ENCODE measurements around the gene ADAM12. TPM values are rescaled to one million over a fixed set of nuclear protein-coding genes. Genes with fewer than 3 reads are reported as not detected.
"Not testable (repeated sequence)": the region's sequence is repeated elsewhere in the genome, so short reads cannot be mapped to it uniquely, and the experiment has no call there.

ADAM12 gene
- total RNA-seq, 1 experiment from 2014 or later: 76.1 TPM

DNA sequence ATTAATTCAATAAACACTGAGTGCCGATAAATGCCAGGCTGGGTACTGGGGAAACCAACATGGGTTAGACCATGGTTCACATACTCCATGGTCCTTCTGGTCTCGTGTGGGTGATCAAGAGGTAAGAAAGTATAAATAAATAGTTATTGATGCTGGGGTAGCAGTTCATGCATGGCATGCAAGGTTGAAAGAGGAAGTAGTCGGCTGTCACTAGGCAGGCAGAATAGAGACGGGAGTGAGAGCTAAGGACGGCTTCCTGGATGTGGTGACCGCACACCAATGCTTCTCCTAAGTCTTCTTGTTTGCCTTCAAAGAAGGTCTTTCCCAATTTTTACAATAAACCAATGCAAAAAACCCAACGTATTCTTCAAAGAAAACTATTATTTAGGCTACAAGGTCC, 208.6 kb downstream of the ADAM12 start:
- no peak for DNase-seq (ENCODE audit: low read depth)

DNA sequence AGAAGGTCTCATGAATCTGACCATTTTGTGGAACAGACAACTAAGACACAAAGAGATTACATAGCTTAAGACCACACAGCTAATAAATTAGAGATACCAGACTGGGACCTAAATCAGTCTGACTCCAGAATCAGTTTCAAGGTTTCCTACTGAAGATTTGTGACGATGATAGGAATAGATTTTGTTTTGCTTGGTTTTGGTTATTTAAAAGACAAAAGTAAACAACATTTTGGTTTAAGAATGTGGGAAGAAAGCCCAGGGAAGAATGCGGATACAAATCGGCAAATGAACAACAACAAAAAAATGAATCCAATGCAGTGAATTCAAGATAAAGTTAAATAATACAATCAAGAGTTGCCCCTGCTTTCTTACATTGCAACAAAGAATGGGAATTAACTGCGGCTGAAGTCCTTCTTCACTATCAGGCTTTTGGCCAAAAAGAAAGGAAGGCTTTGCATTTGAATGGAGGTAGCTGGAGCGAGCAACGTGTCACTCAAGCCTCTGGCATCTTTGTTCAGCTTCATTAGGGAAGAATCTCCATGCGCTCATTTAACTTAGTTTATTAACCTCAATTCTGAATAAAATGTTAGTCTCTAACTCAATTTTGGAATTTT, 210.8 kb downstream of the ADAM12 start:
- peak; percentile 48 for DNase-seq (ENCODE audit: low read depth)

- no peak for DNase-seq (ENCODE audit: low read depth)
Observed at GRCh38 chr10:126175641-126176262, 212.5 kb downstream of the ADAM12 start.

GRCh38 chr10:126172755-126173154, 215.5 kb downstream of the ADAM12 start:
- not testable (repeated sequence) for DNase-seq (ENCODE audit: low read depth)

DNA sequence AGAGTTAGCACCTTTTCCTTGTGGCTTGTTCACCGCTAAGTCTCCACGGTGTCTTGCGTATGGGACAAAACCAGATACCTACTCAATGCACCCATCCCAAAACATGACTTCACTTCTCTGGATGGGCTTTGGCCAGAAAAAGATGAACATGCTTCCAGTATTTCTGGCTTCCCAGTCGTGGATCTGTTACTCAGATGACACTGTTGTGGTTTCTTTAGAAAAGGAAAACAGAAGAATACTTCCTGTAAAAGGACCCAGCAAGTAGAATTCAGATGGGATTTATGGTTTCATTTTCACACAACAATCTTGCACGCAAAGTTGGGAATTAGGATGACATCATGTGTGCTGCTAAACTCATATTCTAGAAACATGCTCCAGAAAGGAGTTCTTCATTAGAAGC, 216.7 kb downstream of the ADAM12 start:
- DNase-seq (ENCODE audit: low read depth): peak; percentile 92

- no peak for DNase-seq (ENCODE audit: low read depth)
Observed at GRCh38 chr10:126170776-126171175, 217.5 kb downstream of the ADAM12 start.

- no peak for DNase-seq (ENCODE audit: low read depth)
Observed at GRCh38 chr10:126170371-126170770, 217.9 kb downstream of the ADAM12 start.

- no peak for DNase-seq (ENCODE audit: low read depth)
Observed at GRCh38 chr10:126169899-126170298, 218.4 kb downstream of the ADAM12 start.

DNA sequence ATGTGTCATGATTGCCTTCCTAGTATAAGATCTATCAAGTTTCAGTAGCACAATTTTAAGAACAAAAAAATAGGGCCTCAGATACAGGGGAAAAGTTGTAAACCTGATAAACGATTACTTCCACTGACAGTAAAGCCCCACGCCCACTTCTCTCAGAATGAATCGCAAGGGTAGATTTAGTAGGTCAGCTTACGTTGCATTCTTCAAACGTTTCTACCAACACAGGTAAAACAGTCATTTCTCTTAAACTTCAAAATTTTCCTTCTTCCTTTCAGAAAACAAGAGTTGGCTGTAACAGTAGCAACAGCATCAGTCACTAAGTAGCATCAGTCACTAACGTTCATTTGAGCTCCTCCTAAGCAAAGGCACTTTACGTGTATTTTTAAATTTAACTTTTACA, 221.5 kb downstream of the ADAM12 start:
- DNase-seq (ENCODE audit: low read depth): no peak

- DNase-seq (ENCODE audit: low read depth): no peak
Observed at GRCh38 chr10:126165874-126166273, 222.4 kb downstream of the ADAM12 start.

- no peak for DNase-seq (ENCODE audit: low read depth)
Observed at GRCh38 chr10:126163506-126163905, 224.8 kb downstream of the ADAM12 start.

DNA sequence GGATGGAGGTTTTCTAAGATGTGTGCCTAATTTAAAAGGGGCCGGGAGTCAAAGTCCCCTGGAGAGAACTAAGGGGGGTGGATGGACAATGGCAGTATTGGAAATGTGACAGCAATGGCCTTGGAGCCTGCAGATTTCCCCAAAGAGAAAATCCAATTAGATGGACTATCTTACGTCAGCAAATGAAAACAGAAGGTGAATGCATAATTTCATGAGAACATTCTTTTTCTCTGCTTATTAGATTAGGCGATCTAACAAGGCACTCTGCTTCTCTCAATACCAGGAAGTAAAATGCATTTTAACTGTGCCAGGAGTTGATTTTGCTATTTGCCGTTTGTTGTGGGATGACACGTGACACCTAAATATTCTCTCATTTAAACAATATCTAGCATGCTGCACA, 226.6 kb downstream of the ADAM12 start:
- no peak for DNase-seq (ENCODE audit: low read depth)

- DNase-seq (ENCODE audit: low read depth): peak; percentile 51
Observed at GRCh38 chr10:126160971-126161630, 227.2 kb downstream of the ADAM12 start.

DNA sequence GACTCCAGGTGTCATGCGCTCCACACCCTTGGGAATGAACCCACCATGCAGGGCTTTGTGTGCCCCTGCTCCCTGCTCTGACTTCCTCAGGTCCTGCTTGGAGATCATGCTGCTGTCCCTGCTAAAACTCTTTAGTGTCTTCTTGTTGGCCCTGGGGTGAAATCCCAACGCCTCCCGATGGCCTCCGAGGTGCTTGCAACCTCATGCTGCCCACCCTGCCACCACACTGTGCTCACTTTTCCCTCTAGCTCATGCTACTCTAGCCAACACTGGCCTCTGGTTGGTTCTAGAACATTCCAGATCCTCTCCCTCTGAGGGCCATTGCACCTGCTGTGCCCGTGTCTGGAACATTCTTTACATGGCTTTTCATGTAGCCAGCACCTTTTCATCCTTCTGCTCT, 227.7 kb downstream of the ADAM12 start:
- no peak for DNase-seq (ENCODE audit: low read depth)

DNA sequence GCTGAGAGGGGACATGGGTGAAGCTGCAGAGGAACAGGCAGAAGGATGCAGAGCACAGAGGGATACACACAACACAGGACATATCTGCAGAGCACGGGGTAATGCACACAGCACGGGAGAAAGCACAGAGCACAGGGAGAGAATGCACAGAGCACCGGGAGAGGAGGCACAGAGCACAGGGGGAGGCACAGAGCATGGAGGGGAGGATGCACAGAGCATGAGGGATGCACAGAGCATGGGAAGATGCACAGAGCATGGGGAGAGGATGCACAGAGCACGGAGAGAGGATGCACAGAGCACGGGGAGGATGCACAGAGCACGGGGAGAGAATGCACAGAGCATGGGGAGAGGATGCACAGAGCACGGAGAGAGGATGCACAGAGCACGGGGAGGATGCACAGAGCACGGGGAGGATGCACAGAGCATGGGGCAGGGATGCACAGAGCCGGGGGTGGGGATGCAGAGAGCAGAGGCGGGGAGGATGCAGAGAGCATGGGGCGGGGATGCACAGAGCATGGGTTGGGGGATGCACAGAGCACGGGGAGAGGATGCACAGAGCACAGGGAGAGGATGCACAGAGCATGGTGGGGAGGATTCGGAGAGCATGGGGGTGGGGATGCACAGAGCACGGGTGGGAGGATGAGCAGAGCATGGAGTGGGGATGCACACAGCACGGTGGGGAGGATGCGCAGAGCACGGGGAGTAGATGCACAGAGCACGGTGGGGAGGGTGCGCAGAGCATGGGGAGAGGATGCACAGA, 230.0 kb downstream of the ADAM12 start:
- DNase-seq (ENCODE audit: low read depth): no peak

DNA sequence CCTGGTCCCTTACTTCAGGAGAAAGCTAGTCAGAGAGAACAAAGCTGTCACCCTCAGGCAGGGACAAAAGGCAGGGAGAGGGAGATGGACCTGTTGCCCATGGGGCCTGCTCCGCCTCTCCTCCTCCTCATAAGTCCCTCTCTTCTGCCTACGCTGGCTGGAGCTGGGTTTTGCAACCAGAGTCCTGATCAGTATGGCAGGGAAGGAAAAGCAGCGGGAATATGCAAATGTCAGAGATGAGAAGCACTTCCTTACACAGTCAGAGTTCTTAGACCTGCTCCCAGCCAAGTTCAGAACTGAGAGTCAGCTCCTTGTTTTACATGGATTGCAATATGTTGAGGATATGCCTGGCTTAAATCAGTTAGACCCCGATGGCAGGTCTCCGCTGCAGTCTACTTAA, 231.1 kb downstream of the ADAM12 start:
- DNase-seq (ENCODE audit: low read depth): no peak

- DNase-seq (ENCODE audit: low read depth): no peak
Observed at GRCh38 chr10:126156503-126156902, 231.8 kb downstream of the ADAM12 start.

GRCh38 chr10:126156012-126156411, 232.3 kb downstream of the ADAM12 start:
- no peak for DNase-seq (ENCODE audit: low read depth)

DNA sequence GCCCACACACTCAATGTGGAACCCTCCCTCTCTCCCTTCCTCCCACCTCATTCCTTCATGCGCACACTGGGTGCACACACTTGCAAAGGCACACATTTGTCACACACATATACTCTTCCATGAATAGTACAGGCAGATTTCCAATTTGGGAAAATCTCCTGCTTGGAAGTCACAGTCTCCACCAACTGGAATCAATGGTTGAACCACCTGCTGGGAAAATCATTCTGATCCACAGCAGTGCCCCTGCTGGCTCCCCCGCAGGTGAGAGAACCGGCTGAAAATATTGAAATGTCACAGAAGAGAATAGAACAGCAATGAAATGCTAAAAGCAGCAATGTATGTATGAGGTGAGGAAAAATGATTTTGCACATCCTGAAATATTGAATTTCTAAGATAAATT, 232.7 kb downstream of the ADAM12 start:
- no peak for DNase-seq (ENCODE audit: low read depth)

GRCh38 chr10:126153711-126154628, 234.3 kb downstream of the ADAM12 start:
- DNase-seq (ENCODE audit: low read depth): no peak

DNA sequence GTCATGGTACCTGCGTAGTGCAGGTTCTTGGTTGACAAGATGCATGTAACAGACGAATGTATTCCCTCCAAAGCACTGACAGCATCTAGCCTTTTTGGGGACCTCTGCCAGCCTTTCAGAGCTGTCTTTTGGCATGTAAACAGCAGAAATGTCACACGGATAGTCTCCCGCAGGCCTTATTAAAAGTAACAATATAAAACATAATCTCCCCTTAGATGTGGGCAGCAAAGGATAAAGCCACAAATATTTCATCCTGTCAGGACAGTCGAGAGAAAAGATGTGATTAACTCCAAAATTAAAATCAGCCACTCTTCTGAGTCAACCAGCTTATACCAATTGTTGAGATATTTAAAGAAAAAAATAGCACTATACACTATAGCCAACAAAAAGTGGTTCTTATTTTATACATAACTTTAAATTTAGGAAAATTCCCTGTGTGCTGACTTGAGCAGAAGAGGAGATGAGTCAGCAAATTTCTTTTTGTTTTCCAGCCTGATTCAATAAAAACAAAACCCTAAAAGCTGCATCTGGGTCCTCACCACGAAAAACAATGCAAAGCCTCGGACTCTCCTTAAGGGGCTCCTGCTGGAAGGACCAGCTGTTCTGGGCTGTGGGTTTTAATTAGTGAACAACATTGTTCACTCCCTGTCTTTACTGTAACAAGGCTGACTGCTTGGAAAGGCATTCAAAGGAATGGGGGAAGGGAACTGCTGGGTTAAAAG, 240.2 kb downstream of the ADAM12 start:
- DNase-seq (ENCODE audit: low read depth): peak; percentile 77

Measured in M059J (cell line).